ENCODE results near the gene RAB43. TPM values are rescaled to one million over a fixed set of nuclear protein-coding genes. Genes with fewer than 3 reads are reported as not detected.
"Not testable (repeated sequence)": the region's sequence is repeated elsewhere in the genome, so short reads cannot be mapped to it uniquely, and the experiment has no call there.

RAB43 gene
- polyA plus RNA-seq (2013, experiment 1 of 2; ENCODE audit: insufficient read length) = 6.8 TPM
- 7.9 TPM for polyA plus RNA-seq (2013, experiment 2 of 2; ENCODE audit: insufficient read length)

DNA sequence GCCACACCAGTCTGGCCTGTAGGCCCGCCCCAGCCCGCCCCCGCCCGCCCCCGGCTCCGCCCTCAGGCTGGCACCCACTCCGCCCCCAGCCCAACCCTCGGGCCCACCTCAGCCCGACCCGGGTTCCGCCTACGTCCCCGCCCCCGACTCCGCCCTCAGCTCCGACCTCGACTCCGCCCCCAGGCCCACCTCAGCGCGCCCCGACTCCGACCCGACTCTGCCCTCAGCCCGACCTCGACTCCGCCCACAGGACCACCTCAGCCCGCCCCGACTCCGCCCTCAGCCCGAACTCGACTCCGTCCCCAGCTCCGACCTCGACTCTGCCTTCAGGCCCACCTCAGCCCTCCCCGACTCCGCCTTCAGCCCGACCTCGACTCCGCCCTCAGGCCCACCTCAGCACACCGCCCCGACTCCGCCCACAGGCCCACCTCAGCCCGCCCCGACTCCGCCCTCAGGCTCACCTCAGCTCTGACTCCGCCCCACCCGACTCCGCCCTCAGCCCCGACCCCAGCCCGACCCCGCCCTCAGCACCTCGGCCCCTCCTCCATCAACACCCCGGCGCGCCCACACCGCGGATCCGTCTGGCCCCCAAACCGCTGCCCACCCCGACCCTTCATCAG lies at the start of gene RAB43:
RAB43 (minus strand) TSS at position 13 of the 620 bp plus-strand sequence. CDS start 315 bp downstream, outside the sequence.
- DNase-seq = peak; percentile 78

DNA sequence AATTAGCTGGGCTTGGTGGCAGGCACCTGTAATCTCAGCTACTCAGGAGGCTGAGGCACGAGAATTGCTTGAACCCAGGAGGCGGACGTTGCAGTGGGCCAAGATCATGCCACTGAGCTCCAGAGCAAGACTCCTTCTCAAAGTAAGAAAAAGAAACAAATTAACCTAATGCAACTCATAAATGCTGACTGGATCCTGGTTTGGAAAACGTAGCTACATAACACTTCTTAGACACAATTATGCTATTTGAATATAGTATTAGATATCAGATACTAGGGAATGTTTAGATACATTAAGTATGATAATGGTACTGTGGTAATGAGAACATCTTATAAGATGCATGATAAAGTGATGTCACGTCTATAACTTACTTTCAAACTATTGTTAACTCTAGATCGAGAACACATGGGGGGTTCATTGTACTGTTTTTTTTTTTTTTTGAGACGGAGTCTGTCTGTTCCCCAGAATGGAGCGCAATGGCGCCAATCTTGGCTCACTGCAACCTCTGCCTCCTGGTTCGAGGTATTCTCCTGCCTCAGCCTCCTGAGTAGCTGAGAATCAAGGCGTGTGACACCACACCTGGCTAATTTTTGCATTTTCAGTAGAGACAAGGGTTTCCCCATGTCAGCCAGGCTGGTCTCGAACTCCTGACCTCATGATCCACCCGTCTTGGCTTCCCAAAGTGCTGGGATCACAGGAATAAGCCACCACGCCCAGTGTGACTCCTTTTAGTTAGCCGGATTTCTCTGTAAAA lies 45.2 kb upstream of the RAB43 start:
- no peak for DNase-seq

DNA sequence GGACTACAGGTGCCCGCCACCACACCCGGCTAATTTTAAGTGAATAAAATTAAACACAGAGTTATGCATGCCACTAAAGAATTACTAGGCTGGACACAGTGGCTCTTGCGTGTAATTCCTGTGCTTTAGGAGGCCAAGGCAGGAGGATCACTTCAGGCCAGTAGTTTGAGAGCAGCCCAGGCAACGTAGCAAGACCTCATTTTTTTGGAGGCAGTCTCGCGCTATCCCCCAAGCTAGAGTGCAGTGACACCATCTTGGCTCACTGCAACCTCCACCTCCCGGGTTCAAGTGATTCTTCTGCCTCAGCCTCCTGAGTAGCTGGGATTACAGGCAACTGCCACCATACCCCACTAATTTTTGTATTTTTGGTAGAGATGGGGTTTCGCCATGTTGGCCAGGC lies 44.0 kb upstream of the RAB43 start:
- not testable (repeated sequence) for DNase-seq

DNA sequence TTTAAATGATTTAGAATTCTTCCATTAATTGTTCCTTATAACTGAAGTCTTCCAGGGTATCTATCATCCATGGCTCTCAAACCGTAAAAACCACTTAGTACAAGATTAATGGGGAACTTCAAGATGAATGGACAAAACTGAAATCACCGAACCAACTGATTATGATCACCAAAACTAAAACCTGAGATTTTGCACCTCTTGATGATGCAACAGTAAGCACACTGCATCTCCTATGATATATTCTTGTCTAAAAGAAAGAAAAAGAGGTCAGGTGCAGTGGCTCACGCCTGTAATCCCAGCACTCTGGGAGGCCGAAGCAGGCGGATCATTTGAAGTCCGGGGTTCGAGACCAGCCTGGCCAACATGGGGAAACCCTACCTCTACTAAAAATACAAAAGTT lies 42.9 kb upstream of the RAB43 start:
- DNase-seq = no peak

DNA sequence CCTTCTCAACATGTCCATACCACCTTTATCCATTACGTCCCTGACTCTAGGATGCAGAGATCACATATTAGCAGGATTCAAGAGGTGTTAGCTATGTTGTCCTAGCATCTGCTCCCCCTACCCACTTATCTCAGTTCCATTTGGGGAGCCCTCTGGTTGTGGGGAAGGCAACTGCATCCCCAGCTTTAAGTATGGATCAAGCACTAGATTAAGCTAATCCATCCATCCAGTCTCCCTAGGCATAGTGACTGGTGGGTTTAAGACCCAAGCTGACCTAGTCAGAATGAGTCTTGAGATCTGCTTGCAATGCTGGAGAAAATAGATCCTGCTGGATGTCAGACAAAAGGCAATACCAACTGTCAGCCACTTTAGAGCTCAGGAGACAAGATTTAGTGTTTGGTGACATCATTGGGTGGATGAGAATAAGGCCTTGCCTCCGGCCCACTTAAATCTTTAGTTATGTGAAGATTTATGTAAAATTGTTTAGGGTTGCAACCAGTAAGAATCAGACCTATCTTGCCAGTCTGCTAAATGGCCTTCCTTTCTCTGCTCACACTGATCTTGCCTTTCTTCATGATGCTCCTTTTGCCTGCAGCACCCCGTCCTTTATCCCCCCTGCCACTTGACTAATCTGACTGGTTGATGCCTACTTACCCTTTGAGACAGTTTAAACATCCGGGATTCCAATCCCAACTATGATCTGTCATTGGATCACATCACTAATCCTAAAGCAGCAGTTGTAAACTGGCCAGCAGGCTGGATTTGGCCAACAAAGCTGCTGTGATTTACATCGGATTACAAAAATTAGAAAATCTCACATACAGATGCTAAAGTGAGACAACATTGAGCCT lies 41.4 kb upstream of the RAB43 start:
- DNase-seq = no peak

DNA sequence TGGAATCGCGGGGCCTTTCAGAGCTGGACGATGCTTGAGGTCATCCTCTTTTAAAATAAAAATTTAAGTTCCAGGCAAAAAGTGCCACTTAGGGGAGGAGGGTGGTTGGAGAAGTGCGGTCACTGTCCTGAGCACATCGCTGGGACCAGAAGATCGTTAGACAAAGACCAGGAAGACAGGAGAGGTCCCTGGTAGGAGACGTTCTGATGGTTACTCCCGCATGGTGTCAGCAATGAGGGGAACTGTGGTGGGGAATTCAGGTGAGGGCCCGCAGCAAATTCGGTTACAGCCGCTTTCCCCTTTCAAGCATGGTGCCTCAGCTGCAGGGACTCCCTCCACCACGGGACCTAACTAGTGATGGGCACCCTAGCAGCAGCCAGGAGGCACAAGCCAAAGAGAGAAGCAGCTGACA lies 40.3 kb upstream of the RAB43 start:
- no peak for DNase-seq

DNA sequence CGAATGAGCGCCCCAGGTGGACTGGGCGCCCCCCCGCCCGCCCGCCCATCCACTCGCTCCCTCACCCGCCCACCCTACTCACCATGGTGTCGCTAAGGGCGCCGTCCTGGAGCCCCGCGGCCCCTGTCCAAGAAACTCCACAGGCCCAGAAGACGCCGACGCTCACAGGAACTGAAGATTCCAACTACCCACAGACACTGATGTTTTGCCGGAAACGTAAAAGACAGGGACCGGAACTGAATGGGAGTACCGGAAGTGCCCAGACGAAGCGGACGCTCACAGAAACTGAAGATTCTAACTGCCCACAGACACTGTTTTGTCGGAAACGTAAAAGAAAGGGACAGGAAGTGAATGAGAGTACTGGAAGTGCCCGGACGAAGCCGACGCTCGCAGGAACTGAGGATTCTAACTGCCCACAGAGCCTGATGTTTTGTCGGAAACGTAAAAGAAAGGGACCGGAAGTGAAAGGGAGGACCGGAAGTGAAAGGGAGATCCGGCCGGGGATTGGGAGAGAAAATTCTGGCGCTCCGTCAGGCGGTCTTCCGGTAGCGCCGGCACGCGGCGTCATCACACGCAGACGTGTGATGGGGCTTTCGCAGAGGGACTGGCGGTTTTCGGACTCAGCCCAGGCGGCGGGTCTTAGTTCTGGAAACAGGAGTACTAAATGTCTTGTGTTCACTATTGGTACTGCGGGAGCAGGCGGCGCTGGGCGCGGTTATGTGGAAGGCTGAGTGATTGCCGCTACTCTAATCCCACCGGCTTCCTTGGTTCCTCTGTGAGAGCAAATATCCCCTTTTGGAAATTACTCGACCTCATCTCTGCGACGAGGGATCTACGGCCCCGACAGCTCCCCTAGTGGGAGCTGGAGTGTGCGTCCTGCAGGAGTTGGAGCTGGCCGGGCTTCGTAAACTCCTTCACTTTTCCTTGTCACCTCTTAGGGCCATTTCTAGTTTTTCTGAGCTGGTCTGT lies 39.6 kb upstream of the RAB43 start, which contains the start of gene ISY1:
ISY1 (minus strand) TSS at position 173 of the 969 bp plus-strand sequence; CDS start at position 85, 88 bp downstream.
- peak; percentile 97 for DNase-seq

DNA sequence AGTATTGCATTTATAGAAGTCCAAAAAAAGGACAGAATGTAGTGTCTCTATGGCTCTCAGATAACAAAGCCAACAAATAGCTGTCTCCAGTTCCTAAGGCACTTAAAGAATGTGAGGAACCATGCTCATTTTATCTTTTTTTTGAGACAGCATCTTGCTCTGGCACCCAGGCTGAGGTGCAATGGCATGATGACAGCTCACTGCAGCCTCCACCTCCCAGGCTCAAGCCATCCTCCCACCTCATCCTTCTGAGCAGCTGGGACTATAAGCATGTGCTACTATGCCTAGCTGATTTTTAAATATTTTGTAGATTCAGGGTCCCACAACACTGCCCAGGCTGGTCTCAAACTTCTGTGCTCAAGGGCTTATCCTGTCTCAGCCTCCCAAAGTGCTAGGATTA lies 23.2 kb upstream of the RAB43 start:
- DNase-seq = no peak

DNA sequence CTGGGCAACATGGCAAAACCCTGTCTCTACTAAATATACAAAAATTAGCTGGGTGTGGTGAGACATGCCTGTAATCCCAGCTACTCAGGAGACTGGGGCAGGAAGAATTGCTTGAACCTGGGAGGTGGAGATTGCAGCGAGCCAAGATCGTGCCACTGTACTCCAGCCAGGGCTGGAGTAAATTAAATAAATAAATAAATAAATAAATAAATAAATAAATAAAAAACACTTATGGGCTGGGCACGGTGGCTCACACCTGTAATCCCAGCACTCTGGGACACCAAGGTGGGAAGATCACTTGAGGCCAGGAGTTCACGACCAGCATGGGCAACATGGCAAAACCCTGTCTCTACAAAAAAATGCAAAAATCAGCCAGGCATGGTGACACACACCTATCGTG lies 19.4 kb upstream of the RAB43 start:
- DNase-seq = not testable (repeated sequence)

DNA sequence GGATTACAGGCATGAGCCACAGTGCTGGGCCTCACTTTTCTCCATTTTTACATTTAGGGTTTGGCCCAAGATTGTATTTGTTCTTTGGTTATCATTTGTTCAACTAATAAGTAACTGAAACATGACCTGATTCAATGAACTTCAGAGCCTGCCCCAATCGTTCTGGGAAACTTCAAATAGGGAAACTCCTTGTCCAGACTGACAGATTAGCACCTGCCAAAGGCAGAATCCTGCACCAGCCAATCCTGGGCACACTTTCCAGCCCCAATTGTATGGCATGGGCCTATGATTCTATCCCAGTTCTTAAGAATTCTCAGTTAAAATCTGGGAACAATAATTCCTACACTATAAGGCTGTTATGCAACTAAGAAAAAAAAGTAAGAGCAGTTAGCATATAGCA lies 18.3 kb upstream of the RAB43 start:
- DNase-seq = no peak

DNA sequence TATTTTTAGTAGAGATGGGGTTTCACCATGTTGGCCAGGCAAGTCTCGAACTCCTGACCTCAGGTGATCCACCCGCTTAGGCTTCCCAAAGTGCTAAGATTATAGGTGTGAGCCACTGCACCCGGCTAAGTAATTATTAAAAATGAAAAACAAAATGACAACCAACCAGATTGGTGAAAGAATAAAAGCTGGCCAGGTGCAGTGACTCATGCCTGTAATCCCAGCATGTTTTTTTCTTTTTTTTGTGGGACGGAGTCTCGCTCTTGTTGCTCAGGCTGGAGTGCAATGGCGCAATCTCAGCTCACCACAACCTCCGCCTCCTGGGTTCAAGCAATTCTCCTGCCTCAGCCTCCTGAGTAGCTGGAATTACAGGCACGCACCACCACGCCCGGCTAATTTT lies 14.7 kb upstream of the RAB43 start:
- DNase-seq = not testable (repeated sequence)

DNA sequence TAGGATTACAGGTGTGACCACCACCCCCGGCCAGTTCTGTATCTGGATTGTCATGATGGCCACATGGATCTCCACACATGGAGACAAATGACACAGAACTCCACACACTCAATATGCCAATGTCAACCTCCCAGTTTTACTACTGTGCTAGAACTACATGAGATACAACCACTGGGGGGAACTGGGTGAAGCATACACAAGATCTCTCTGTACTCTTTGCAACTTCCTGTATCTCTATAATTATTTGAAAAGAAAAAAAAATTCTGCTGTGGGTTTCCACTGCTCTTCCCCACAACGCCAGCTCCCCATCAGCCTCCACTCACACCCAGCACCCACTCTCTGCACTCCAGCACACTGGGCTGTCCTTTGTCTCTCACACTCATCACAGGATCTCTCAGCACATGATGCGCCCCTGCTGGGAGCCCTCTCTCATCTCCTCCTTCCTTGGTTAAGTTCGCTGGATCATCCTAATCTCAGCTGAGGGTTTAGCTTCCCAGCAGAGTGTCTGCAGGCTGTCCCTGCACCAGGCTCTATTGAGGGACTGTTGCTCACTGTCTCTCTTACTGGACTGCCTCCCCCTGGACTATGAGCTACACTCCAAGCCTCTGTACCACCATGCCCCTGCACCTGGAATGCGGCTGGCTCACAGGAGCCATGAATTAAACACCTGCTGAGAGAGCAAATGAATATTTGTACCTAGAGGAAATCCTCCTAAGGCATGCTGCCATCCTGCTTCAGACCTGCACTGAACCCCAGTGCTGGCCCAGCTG lies 10.7 kb upstream of the RAB43 start:
- DNase-seq = no peak

DNA sequence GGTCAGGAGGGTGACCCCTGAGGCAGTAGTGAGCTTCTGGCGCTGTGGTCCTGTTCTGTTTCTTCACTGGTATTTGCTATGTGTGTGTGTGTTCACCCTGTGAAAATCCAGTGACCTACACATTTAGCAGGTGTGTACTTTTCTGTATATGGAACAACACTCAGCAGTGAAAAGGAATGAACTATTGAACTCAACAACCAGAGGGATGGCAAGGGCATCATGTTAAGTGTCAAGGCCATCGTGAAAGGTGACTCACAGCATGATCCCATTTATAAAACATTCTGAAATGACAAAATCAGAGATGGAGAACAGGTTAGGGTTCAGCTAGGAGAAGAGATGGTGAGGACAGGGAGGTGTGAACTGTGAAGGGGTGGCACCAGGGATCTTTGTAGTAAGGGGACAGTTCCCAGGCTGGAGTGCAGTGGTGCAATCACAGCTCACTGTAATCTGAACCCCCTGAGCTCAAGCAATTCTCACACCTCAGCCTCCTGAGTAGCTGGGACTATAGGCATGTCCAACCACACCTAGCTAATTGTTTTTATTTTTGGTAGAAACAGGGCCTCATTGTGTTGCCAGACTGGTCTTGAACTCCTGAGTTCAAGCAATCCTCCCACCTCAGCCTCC lies 10.0 kb upstream of the RAB43 start:
- no peak for DNase-seq

DNA sequence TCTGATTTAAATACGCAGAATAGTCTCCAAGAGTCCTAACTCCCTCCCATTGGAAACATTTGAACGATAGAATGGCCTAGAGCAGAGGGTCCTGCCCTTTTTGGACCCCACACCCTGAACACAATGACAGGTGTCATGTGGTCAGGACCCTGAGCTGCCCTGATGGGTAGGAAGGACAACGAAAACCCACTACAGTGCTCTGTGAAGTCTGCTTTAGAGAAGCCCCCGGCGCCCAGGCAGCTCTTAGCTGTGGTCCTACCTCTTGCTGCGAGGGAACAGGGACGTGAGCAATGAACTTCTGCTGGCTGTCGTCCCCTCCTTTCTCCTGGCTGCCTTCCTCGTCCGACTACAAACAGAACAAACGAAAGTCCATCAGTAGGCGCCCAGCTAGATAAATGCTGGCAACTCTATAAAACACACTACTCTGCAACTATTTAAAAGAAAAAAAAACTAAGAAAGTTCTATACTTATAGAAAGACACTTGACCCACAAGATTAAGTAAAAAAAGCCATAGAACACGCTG lies 8.7 kb upstream of the RAB43 start:
- DNase-seq = no peak

DNA sequence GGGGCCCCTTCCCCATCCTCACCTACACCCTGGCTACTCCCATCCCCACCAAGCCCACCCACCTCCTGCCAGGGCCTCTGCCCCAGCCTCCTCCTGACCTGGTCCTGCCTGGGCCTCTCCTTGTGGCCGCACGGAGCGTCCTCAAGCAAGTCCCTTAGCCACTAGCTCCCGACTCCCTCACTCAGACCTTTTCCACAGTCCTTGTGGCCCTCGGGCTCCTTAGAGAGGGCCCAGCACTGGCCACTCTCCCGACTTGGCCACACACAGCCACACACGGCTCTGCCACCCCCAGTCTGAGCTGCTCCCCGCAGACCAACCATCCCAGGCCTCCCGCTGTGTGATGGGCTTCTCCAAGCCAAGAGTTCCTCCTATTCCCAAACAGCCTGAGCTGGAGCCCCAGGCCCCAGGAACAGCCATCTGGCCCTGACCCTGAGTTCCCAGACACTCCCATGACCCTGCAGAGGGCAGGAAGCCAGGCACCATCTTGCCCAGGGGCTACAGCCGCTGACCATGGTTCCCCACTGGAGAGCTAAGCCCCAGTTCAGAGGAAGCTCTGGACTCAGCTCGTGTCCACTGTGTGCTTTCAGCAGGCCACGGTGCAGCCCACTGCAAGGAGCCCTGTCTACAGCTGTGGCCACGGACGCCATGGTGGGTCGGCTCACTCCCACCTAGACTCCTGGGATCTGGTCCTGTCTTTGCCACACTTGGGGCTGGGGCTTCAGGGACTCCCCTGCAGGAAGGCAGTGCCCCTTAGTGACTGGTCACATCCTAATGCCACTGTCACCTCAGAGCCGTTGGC lies 7.0 kb upstream of the RAB43 start:
- no peak for DNase-seq

DNA sequence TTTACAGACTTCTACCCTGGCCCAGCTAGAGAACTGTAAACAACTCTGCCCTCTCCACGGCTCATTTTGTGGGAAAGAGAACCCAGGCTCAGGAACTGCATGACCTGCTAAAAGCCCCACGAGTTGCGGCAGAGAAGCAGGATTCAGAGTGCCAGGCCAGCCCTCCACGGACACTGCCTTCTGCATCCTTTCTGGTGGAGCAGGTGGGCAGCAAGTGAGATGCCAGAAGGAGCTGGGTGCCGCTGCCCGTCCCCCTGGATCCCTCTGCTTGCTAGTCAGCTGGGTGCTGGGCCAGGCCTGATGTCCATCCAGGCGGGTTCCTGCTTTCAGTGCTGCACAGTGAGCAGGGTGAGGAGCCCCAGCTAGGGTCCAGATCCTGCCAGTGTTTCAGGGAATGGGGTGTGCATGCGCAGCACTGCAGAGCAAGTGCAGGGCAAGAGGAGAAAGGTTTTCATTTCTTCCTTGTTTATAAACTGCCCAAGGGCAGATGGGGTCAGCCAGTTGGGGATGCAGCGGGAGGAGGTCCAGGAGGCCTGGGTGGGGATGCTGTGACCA lies 5.2 kb upstream of the RAB43 start:
- no peak for DNase-seq

DNA sequence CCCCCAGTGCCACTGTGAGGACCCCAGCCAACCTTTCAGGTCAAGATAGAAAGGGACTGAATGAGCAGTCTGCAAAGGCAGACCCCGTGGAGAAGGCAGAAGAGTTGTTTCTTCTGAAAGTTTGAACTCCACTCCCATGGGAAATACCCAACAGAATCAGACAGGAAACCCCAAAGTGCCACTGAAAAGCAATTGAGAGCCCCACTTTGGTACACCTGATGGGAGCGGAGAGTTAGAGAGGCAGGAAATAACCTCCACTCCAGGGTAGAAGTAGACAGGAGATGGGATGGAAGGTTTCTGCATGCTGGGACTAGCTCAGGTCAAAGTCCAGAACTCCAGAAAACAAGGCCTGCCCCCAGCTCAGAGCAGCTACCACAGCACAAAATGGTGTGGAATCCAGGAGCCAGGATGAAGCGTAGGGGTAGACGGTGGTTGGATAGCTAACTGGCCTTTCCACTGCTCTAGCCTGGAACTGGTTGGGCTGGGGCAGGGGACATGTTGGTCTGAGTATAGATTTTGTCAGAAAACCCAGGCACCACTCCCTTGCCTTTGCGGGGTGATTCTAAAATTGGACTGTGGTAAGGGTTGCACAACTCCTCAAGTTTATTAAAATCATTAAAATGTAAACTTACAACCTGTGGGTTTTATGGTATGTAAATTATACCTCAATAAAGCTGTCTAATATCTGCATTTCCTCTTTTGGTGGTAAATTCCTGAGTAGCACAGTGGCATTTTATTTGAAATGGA lies 1.9 kb upstream of the RAB43 start:
- DNase-seq = peak; percentile 40

DNA sequence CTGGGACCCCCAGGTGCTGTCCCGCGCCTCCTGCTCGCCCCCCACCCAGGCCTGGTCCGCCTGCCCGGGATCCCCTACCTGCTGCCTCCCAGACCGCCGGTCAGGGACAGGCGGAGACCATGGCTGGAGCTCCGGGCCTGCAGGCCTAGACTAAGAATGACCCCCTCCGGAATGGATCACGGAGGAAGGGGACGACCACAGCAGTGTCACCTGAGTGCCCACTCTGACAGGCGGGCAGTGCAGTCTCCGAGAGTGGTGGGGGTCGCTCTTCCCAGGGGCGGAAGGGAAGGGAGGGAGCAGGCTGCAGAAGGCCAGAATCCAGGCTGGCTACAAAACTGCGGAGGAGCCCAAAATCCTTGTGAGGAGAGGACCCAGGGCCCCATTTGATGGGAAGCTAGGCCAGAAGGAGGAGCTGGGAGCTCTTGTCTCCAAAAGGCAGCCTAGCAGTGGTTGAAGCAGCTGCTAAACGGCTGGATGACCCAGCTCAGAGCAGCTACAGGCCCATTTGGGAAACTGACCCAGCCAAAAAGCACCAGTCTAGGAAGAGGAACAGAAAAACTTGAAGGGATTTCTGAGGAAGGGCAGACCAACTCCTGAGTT lies 908 bp upstream of the RAB43 start:
- no peak for DNase-seq
